H1 (cell line): ENCODE data around the gene LRRC56.

Experiments
- BACH1 ChIP-seq: IDR thresholded peaks from 2 replicates; pipeline ENCODE4 v1.6.1; 2012; ENCODE audit warnings: low read length, improper control_type of control experiment
- CHD1 ChIP-seq: IDR thresholded peaks from 2 replicates; pipeline ENCODE4 v1.6.1; 2012; ENCODE audit warnings: low read depth, low read length, improper control_type of control experiment
- EGR1 ChIP-seq: IDR thresholded peaks from 2 replicates; pipeline ENCODE4 v1.6.1; 2011; ENCODE audit warnings: low read depth, low read length, borderline replicate concordance
- KDM1A ChIP-seq: fragments of 200-600, 300-600 bp; sonication (generic); IDR thresholded peaks from 2 replicates; pipeline ENCODE4 v1.7.1; 2016; ENCODE audit warnings: mild to moderate bottlenecking, low read length, borderline replicate concordance
- KDM5A ChIP-seq: fragments of 200-600 bp; IDR thresholded peaks from 2 replicates; pipeline ENCODE4 v1.7.1; 2012; ENCODE audit warnings: mild to moderate bottlenecking, low read length, inconsistent platforms, mixed read lengths
- POLR2A ChIP-seq, 2 experiments: IDR thresholded peaks; 1 replicate in 1 of 2; 2 replicates in 1 of 2; pipeline ENCODE4 v1.6.1; 2011; ENCODE audit warnings: low read depth in 2 of 2, low read length in 2 of 2, mild to moderate bottlenecking in 2 of 2; ENCODE audit errors: control extremely low read depth in 1 of 2
- TF ChIP-seq, protein P1 (sequence below), 3 experiments: IDR thresholded peaks; 1 replicate in 2 of 3; 2 replicates in 1 of 3; pipeline versions ENCODE4 v1.5.1 to v1.6.1; 2011; ENCODE audit warnings: low read length in 3 of 3, mild to moderate bottlenecking in 3 of 3, inconsistent platforms in 2 of 3, low read depth in 1 of 3, moderate library complexity in 1 of 3; ENCODE audit not compliant: insufficient read depth in 1 of 3; ENCODE audit errors: control extremely low read depth in 1 of 3
- TF ChIP-seq, protein P2 (sequence below): IDR thresholded peaks from 2 replicates; pipeline ENCODE4 v1.6.1; 2012; ENCODE audit warnings: inconsistent platforms

DNA sequence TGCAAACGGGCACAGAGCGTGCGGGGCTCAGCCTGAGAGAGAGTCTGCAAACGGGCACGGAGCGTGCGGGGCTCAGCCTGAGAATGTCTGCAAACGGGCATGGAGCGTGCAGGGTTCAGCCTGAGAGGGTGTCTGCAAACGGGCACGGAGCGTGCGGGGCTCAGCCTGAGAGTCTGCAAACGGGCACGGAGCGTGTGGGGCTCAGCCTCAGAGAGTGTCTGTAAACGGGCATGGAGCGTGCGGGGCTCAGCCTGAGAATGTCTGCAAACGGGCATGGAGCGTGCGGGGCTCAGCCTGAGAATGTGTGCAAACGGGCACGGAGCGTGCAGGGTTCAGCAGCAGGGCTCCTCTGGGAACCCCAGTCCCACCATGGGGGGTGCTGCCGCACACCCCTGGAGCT, 52.5 kb downstream of the LRRC56 start:
- TF ChIP-seq, protein P1, sequence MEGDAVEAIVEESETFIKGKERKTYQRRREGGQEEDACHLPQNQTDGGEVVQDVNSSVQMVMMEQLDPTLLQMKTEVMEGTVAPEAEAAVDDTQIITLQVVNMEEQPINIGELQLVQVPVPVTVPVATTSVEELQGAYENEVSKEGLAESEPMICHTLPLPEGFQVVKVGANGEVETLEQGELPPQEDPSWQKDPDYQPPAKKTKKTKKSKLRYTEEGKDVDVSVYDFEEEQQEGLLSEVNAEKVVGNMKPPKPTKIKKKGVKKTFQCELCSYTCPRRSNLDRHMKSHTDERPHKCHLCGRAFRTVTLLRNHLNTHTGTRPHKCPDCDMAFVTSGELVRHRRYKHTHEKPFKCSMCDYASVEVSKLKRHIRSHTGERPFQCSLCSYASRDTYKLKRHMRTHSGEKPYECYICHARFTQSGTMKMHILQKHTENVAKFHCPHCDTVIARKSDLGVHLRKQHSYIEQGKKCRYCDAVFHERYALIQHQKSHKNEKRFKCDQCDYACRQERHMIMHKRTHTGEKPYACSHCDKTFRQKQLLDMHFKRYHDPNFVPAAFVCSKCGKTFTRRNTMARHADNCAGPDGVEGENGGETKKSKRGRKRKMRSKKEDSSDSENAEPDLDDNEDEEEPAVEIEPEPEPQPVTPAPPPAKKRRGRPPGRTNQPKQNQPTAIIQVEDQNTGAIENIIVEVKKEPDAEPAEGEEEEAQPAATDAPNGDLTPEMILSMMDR (IDR thresholded peaks at IDR 0.05; ENCODE audit: control extremely low read depth in 1 of 3, insufficient read depth in 1 of 3, low read depth in 1 of 3, low read length in 3 of 3): no peak
- TF ChIP-seq CHD1 (no peak), EGR1 (no peak), KDM1A (no peak), KDM5A (no peak), BACH1 (no peak), POLR2A (IDR thresholded peaks at IDR 0.05; ENCODE audit: control extremely low read depth in 1 of 2, low read depth in 2 of 2, low read length in 2 of 2) (no peak)
- TF ChIP-seq, protein P2, sequence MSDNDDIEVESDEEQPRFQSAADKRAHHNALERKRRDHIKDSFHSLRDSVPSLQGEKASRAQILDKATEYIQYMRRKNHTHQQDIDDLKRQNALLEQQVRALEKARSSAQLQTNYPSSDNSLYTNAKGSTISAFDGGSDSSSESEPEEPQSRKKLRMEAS: no peak
